TTC549 (cell line): ENCODE measurements around the gene ZNF385D.

Experiments used
- FAIRE-seq: peaks from 2 replicates; lab custom pipeline; 2012; peaks lifted over from hg19 to GRCh38; lab: Jason Lieb, UNC

Gene ZNF385D

GRCh38 chr3:21670386-21670785 lies 80.6 kb downstream of the ZNF385D start:
- FAIRE-seq: no peak

DNA sequence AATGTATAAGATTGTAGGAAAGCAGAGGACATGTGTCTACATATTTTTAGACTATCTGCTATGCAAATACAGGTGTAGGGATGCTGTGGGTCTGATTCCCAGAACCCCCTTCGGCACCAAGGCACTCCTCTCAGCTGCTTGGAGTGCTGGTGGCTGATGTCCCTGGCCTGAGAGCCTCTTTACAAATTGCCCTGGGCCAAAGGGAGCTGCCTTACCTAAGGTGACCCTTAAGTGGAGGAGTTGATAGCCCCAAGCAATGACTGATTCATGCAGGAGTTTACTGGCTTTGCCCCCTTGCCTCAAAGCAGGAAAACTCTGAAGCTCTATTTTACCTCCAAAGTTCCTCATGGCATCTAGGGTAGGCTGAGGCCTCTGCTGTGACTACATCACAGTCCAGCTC lies 83.0 kb downstream of the ZNF385D start:
- no peak for FAIRE-seq

DNA sequence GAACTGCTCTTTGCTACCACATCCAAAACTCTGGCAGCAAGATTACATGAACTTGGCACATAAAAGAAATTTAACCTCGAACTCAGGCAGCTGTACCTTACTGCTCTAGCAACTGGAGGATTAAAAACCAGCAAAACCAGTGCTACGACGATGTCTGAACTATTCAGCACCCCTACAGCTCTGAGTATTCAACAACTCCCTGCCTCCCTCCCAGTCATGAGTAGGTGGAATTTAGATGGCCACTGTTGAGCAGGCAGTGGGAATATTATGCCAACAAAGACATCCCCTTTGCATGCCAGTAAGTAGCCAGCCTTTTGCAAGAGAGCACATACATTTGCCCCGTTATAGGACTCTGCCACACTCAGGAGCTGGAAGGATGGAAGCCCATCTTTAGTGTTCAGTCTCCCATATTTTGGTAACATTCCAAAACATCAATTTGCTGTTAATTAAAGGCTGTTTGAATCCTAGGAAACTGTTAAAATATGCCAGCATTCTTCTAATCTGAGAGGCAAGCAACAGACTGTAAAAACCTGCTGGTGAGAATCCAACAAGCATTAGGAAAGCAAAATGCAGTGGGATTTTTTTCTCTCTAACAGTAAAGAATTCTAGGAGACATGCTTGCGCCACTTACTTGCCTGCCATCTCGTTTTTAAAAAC lies 85.4 kb downstream of the ZNF385D start:
- no peak for FAIRE-seq

GRCh38 chr3:21664996-21665395 lies 86.0 kb downstream of the ZNF385D start:
- no peak for FAIRE-seq

GRCh38 chr3:21662403-21662802 lies 88.6 kb downstream of the ZNF385D start:
- no peak for FAIRE-seq

- no peak for FAIRE-seq
These were observed 96.3 kb downstream of the ZNF385D start for GRCh38 chr3:21654662-21655061.

- no peak for FAIRE-seq
These were observed 96.8 kb downstream of the ZNF385D start for GRCh38 chr3:21654241-21654640.

- FAIRE-seq: no peak
These were observed 101.5 kb downstream of the ZNF385D start for GRCh38 chr3:21649519-21649918.

GRCh38 chr3:21647961-21648360 lies 103.0 kb downstream of the ZNF385D start:
- no peak for FAIRE-seq

GRCh38 chr3:21645121-21645897 lies 105.7 kb downstream of the ZNF385D start:
- no peak for FAIRE-seq

- FAIRE-seq: no peak
These were observed 106.7 kb downstream of the ZNF385D start for GRCh38 chr3:21644268-21644667.

GRCh38 chr3:21643752-21644151 lies 107.3 kb downstream of the ZNF385D start:
- FAIRE-seq: no peak

DNA sequence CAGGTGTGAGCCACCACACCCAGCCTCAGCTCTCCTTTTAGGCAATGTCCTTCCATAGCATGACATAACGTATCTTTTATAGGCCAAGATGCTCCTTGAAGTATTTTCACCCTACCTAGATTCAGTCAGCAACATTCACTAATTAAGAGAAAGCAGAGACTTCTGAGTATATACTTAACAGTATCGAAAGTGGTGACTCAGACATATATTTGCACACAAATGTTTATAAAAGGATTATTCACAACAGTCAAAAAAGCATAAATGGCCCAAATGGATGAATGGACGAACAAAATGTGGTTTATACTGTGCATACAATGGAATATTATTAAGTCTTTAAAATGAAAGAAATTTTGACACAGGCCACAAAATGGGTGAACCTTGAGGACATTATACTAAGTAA lies 108.6 kb downstream of the ZNF385D start:
- no peak for FAIRE-seq

DNA sequence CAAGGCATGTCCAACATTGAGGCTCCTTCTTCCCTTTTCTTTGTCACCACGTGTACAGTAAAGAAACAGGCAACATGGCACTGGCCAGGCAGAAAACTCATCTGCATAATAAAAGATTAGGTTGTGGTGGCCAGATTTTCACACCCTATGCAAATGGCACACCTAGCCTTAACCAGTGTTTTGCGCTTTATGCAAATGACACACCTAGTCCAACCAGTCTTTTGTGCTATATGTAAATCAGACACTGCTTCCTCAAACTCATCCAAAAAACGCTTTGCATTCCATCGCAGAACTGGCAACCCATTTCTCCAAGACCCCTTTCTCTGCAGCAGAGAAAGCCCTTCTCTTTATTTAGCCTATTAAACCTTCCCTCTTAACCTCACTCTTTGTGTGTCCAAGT lies 109.1 kb downstream of the ZNF385D start:
- no peak for FAIRE-seq

DNA sequence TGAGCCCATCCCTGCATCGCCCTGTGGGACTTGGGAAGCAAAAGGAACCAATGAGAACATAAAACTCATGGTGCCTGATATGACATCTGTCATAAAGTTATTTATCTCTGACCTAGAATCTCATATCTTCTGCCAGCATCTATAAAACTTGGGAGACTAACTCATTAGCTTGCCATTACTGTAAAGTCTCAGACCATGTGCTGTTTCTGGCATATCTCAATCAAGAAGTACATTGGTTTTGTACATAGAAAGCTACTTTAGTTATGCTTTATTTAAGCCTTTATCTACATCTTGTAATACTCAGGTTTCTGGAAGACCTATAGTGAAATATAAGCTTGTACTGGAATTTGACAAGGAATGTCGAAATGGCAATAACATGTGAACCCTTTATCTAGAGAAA lies 112.5 kb downstream of the ZNF385D start:
- no peak for FAIRE-seq

GRCh38 chr3:21634112-21634511 lies 116.9 kb downstream of the ZNF385D start:
- FAIRE-seq: no peak

DNA sequence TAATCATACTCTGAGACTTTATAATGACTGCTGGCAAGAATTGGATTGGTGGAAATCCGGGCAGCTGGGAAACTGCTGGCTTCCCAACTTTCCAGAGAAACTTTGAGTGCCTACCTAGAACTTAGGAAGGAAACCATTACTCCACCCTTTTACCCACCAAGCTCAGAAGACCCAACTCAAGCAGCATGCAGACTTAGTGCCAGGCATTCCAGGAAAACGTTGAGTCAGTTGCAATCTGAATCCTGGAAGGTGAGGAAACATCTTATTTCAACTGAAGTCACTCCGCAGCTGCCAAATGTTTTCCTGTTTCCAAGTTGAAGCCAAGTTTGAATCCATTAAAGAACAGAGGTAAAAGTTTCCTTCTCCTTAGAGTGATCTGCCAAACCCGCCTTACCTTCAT lies 126.5 kb downstream of the ZNF385D start:
- FAIRE-seq: no peak

GRCh38 chr3:21621181-21621651 lies 129.8 kb downstream of the ZNF385D start:
- FAIRE-seq: no peak

DNA sequence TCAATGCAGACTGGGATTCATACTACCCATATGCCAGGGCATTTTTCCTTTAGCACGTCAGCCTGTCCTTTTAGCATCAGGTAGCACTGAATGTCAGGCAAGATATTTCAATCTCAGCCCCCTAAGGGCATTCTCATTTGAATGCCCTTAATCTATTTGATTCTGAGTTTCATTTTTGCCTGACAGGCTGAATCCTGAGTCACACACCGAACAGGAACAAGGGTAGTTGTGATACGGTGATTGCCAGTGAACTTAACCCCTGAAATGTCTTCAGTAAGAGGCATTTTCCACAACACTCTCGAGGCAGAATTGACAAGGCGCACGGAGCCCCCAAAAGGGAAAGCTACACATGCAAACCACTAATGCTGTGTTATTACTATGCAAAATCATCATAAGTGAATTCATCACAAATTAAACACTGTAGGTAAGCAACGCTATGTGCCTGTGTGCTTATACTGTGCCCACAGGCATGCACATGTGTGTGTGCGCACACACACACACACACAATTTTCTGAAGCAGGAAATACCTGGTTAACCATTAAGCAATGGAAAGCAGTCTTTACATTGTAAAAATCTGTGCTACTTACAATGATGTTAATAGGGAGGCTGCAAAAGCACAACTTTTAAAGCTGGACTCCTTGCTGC lies 130.4 kb downstream of the ZNF385D start:
- FAIRE-seq: no peak

DNA sequence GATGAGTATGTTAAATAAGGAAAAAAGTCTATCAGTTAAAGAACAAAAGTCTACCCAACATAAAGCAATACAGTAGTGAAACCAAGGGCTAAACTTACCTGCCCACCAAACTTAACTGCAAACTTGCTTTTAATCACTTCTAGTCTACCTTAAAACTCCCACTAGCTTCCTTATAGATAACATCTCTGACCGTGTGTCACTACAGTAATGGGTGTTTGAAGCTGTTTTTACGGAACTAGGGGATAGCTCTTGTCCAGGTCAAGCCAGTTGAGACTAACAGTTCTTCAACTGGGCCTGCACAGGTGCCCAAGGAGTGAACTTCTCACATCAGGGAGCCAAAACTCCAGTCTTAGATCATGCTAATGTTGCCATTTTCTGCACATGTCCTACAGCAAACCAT lies 132.3 kb downstream of the ZNF385D start:
- FAIRE-seq: no peak

GRCh38 chr3:21613372-21614070 lies 137.5 kb downstream of the ZNF385D start:
- FAIRE-seq: no peak

- FAIRE-seq: no peak
These were observed 149.8 kb downstream of the ZNF385D start for GRCh38 chr3:21601178-21601577.

DNA sequence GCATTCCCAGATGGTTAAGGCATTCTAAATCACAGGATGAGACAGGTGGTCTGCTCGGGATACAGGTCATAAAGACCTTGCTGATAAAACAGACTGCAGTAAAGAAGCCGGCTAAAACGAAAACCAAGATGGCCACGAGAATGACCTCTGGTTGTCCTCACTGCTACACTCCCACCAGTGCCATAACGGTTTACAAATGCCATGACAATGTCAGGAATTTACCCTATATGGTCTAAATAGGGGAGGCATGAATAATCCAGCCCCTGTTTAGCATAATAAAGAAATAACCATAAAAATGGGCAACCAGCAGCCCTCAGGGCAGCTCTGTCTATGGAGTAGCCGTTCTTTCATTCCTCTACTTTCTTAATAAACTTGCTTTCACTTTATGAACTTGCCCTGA lies 151.1 kb downstream of the ZNF385D start:
- FAIRE-seq: no peak
